Transverse colon (tissue), 4 donors: Measurements from ENCODE around the gene BAAT.

Source experiments
- POLR2A ChIP-seq: fragments of 450-650 bp; IDR thresholded peaks from one replicate; pipeline ENCODE4 v1.6.1; 2016; ENCODE audit warnings: antibody characterized with exemption, mild to moderate bottlenecking, moderate library complexity
- POLR2AphosphoS5 ChIP-seq, 3 donors: sonication (generic); formaldehyde crosslinking; IDR thresholded peaks; one replicate each; pipeline ENCODE4 v1.6.1; 2016; ENCODE audit warnings: antibody characterized with exemption in 3 of 3
- TF ChIP-seq, protein P1 (sequence below), 5 experiments: fragments of 200-600 bp in 3 of 5; fragments of 450-650 bp in 2 of 5; sonication (generic) in 3 of 5; IDR thresholded peaks; 1 replicate in 2 of 5; 2 replicates in 3 of 5; pipeline ENCODE4 v1.5.1; 2016 to 2017; ENCODE audit warnings: antibody characterized with exemption in 5 of 5, inconsistent platforms in 3 of 5, mild to moderate bottlenecking in 2 of 5, moderate library complexity in 1 of 5

DNA sequence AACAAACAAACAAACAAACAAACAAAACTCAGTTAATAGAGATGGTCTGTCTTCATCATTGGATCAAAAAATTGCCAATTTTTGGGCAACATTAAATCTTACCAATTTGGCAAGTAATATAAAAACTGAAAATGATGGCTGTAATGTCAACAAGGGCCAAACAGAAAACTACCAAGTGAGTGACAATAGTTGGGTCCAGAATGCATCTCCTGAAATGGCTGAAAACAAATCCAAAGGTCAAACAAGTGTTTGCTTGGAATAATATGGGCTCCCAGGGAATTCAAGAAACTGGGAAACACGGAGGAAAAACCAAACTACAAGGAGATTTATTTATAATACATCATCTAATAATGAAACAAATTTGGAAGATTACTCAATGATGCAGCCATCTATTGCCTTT lies 25.1 kb downstream of the BAAT start:
- TF ChIP-seq, protein P1, sequence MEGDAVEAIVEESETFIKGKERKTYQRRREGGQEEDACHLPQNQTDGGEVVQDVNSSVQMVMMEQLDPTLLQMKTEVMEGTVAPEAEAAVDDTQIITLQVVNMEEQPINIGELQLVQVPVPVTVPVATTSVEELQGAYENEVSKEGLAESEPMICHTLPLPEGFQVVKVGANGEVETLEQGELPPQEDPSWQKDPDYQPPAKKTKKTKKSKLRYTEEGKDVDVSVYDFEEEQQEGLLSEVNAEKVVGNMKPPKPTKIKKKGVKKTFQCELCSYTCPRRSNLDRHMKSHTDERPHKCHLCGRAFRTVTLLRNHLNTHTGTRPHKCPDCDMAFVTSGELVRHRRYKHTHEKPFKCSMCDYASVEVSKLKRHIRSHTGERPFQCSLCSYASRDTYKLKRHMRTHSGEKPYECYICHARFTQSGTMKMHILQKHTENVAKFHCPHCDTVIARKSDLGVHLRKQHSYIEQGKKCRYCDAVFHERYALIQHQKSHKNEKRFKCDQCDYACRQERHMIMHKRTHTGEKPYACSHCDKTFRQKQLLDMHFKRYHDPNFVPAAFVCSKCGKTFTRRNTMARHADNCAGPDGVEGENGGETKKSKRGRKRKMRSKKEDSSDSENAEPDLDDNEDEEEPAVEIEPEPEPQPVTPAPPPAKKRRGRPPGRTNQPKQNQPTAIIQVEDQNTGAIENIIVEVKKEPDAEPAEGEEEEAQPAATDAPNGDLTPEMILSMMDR (IDR thresholded peaks at IDR 0.05) = no peak
- TF ChIP-seq POLR2AphosphoS5 (IDR thresholded peaks at IDR 0.05) (no peak), POLR2A (no peak)
